ENCODE results near the gene PRSS22. TPM values are rescaled to one million over a fixed set of nuclear protein-coding genes. Genes with fewer than 3 reads are reported as not detected.
A peak's percentile ranks its signal among the peaks of the same experiment; 100 is the strongest.

The PRSS22 gene
- total RNA-seq, 4 donors from 2014 or later = 1.4 to 1.9 (median 1.8) TPM; not detected in 1

- peak in 1 of 3 donors; percentile 45 for DNase-seq
- no peak overlapping the region for H3K4me3 ChIP-seq
- H3K9me3 ChIP-seq = no peaks in the 10 kb centered on the region
- no peak overlapping the region for H3K27ac ChIP-seq
- TF ChIP-seq POLR2A (IDR thresholded peaks at IDR 0.05) (no peak), CTCF (IDR thresholded peaks at IDR 0.05) (no peak)
- no peaks in the 10 kb centered on the region for H3K4me1 ChIP-seq
- no peaks in the 10 kb centered on the region for H3K36me3 ChIP-seq
- no peaks in the 10 kb centered on the region for H3K27me3 ChIP-seq
Observed at GRCh38 chr16:2827374-2827791, 30.6 kb downstream of the PRSS22 start.

- TF ChIP-seq CTCF (IDR thresholded peaks at IDR 0.05) (no peak), POLR2A (IDR thresholded peaks at IDR 0.05) (no peak)
- Histone ChIP-seq H3K36me3 (no peaks in the 10 kb centered on the region), H3K9me3 (no peaks in the 10 kb centered on the region), H3K4me1 (no peaks in the 10 kb centered on the region), H3K4me3 (no peak overlapping the region), H3K27ac (no peak overlapping the region), H3K27me3 (no peaks in the 10 kb centered on the region)
- DNase-seq = peak in 1 of 3 donors; percentile 39
Observed at GRCh38 chr16:2826591-2827373, 31.2 kb downstream of the PRSS22 start.

- Histone ChIP-seq H3K4me1 (no peaks in the 10 kb centered on the region), H3K27me3 (no peaks in the 10 kb centered on the region), H3K4me3 (no peak overlapping the region), H3K36me3 (no peaks in the 10 kb centered on the region), H3K9me3 (no peaks in the 10 kb centered on the region), H3K27ac (no peak overlapping the region)
- DNase-seq = peak in 1 of 3 donors; percentile 35
- TF ChIP-seq POLR2A (IDR thresholded peaks at IDR 0.05) (no peak), CTCF (IDR thresholded peaks at IDR 0.05) (no peak)
Observed at GRCh38 chr16:2825906-2826305, 32.1 kb downstream of the PRSS22 start.

GRCh38 chr16:2825049-2825742 lies 32.8 kb downstream of the PRSS22 start:
- peak in 1 of 3 donors; percentile 35 for DNase-seq
- TF ChIP-seq POLR2A (IDR thresholded peaks at IDR 0.05) (no peak), CTCF (IDR thresholded peaks at IDR 0.05) (no peak)
- Histone ChIP-seq H3K36me3 (no peaks in the 10 kb centered on the region), H3K4me3 (no peak overlapping the region), H3K27me3 (no peaks in the 10 kb centered on the region), H3K9me3 (no peaks in the 10 kb centered on the region), H3K27ac (no peak overlapping the region), H3K4me1 (no peaks in the 10 kb centered on the region)

GRCh38 chr16:2824626-2825025 lies 33.3 kb downstream of the PRSS22 start:
- H3K9me3 ChIP-seq = no peaks in the 10 kb centered on the region
- H3K4me1 ChIP-seq = no peaks in the 10 kb centered on the region
- H3K36me3 ChIP-seq = no peaks in the 10 kb centered on the region
- peak in 1 of 3 donors; percentile 19 for DNase-seq
- TF ChIP-seq POLR2A (IDR thresholded peaks at IDR 0.05) = no peak
- TF ChIP-seq CTCF (IDR thresholded peaks at IDR 0.05) = no peak
- no peak overlapping the region for H3K4me3 ChIP-seq
- H3K27me3 ChIP-seq = no peaks in the 10 kb centered on the region
- no peak overlapping the region for H3K27ac ChIP-seq
